Panc1 (cell line): ENCODE results near the gene PFKL. TPM values are rescaled to one million over a fixed set of nuclear protein-coding genes. Genes with fewer than 3 reads are reported as not detected.

ENCODE experiments used
- ATAC-seq: fragments of 200-7000 bp; cut with Tn5 transposase; 2 replicates; pipeline ENCODE4 v1.9.1; 2020; ENCODE audit warnings: mild to moderate bottlenecking, moderate library complexity
- BruUV-seq: library from RNA; stranded (reverse); fragments of 400-500 nt; replicated peaks from 2 replicates; lab custom pipeline; 2021; lab: Mats Ljungman, UMichigan
- CTCF ChIA-PET: fragments of 300-600 bp; sonication (Branson Sonifier 250); formaldehyde crosslinking; loops from one replicate; lab custom pipeline; 2022; ENCODE audit warnings: antibody characterized with exemption; lab: Charles Lee
- POLR2A ChIA-PET: fragments of 300-600 bp; sonication (Branson Sonifier 250); formaldehyde crosslinking; loops from one replicate; lab custom pipeline; 2022; ENCODE audit warnings: antibody characterized with exemption; lab: Charles Lee
- DNase-seq: peaks from one replicate; pipeline ENCODE4 v3.0.0-alpha.2; 2010; ENCODE audit warnings: low read depth, low spot score
- H3K27ac ChIP-seq: 2 replicates; pipeline ENCODE4 v1.5.1; 2011; ENCODE audit warnings: mild to moderate bottlenecking, low read length, inconsistent platforms
- H3K27me3 ChIP-seq: fragments of 200-500 bp; sonication (Bioruptor generic); 2 replicates; pipeline ENCODE4 v1.6.0; 2014; ENCODE audit warnings: low read length, inconsistent platforms; ENCODE audit not compliant: control insufficient read depth, insufficient read depth
- H3K36me3 ChIP-seq: fragments of 200-500 bp; sonication (Bioruptor generic); 2 replicates; pipeline ENCODE4 v1.5.1; 2014; ENCODE audit warnings: inconsistent platforms, mild to moderate bottlenecking, low read length, moderate library complexity; ENCODE audit not compliant: control insufficient read depth, insufficient read depth
- H3K4me1 ChIP-seq: 2 replicates; pipeline ENCODE4 v1.5.1; 2011; ENCODE audit warnings: inconsistent platforms, mild to moderate bottlenecking, low read length, moderate library complexity; ENCODE audit not compliant: control insufficient read depth, insufficient read depth
- H3K4me3 ChIP-seq, 2 experiments: 2 replicates each; pipeline ENCODE4 v1.5.1; 2011 to 2012; ENCODE audit warnings: low read depth in 2 of 2, low read length in 2 of 2, mild to moderate bottlenecking in 2 of 2, inconsistent platforms in 1 of 2, moderate library complexity in 1 of 2
- H3K9me3 ChIP-seq: fragments of 200-500 bp; sonication (Bioruptor generic); 2 replicates; pipeline ENCODE4 v1.5.1; 2014; ENCODE audit warnings: low read depth, mild to moderate bottlenecking, inconsistent platforms, low read length, moderate library complexity; ENCODE audit not compliant: control insufficient read depth, insufficient read depth
- POLR2AphosphoS5 ChIP-seq: IDR thresholded peaks from 2 replicates; pipeline ENCODE4 v1.6.1; 2012; ENCODE audit warnings: mild to moderate bottlenecking, low read depth, low read length, moderate library complexity
- SIN3A ChIP-seq: IDR thresholded peaks from 2 replicates; pipeline ENCODE4 v1.6.1; 2012; ENCODE audit warnings: low read depth, mild to moderate bottlenecking, low read length, moderate library complexity, borderline replicate concordance; ENCODE audit not compliant: insufficient read depth
- TCF7L2 ChIP-seq: IDR thresholded peaks from 2 replicates; pipeline ENCODE4 v1.6.1; 2011; ENCODE audit warnings: mild to moderate bottlenecking, low read depth, low read length, inconsistent platforms
- in situ Hi-C: cut with HindIII; loops from 2 replicates; pipeline ENCODE4 v1.10.0; 2016; ENCODE audit warnings: low sequenced_read_pairs, low pct_unique_long_range_greater_than_20kb
- intact Hi-C: fragments of 100-400 bp; cut with micrococcal nuclease; formaldehyde crosslinking; loops from one replicate; pipeline ENCODE4 v1.10.0; 2022; ENCODE audit not compliant: unreplicated experiment
- total RNA-seq: library from RNA; stranded (reverse); gene quantifications from one replicate; pipeline ENCODE4 v1.2.1, GENCODE V29; 2021; ENCODE audit not compliant: unreplicated experiment
- TF ChIP-seq, protein P1 (sequence below), 2 experiments: IDR thresholded peaks; 2 replicates each; pipeline ENCODE4 v1.6.1; 2011 to 2012; ENCODE audit warnings: low read depth in 2 of 2, control low read depth in 1 of 2, low read length in 1 of 2, mild to moderate bottlenecking in 1 of 2, moderate library complexity in 1 of 2; ENCODE audit not compliant: insufficient read depth in 1 of 2
- TF ChIP-seq, protein P2 (sequence below): fragments of 450-650 bp; IDR thresholded peaks from 2 replicates; pipeline ENCODE4 v1.5.1; 2017; ENCODE audit warnings: mild to moderate bottlenecking

The PFKL gene
- total RNA-seq, 1 experiment from 2014 or later = 70.1 TPM

DNA sequence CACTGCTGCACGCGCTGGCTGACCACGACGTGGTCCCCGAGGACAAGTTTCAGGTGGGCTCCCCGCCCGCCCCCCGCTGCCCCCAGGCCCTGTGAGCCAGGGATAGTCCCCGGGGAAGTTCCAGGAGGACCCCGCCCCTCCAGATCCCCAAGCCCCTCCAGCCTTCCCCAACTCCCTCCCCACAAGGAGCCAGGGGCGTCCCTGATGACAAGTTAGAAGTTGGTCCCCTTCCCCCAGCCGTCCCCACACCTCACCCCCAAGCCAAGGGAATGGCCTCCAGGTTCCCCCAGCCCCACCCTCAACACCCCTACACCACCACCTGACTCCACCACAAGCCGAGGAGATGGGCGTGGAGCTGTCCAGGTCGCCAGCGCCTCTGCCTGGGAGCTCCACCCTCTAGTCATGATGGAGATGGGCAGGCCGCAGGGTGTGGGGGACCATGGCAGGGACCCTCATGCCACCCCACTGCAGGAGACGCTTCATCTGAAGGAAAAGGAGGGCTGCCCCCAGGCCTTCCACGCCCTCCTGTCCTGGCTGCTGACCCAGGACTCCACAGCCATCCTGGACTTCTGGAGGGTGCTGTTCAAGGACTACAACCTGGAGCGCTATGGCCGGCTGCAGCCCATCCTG is 13.7 kb upstream of the PFKL start:
- Histone ChIP-seq H3K4me3 (no peak overlapping the region), H3K9me3 (no peaks in the 10 kb centered on the region), H3K4me1 (no peaks in the 10 kb centered on the region; the same call in 1 of the 2 replicates), H3K36me3 (no peaks in the 10 kb centered on the region), H3K27ac (no peak overlapping the region), H3K27me3 (no peaks in the 10 kb centered on the region)
- BruUV-seq = no TSS peak
- in situ Hi-C loops = no loop called here
- ChIA-PET POLR2A (no interaction called here), CTCF (no interaction called here)
- DNase-seq = no peak
- no peak for ATAC-seq
- TF ChIP-seq POLR2AphosphoS5 = no peak
- TF ChIP-seq, protein P1, sequence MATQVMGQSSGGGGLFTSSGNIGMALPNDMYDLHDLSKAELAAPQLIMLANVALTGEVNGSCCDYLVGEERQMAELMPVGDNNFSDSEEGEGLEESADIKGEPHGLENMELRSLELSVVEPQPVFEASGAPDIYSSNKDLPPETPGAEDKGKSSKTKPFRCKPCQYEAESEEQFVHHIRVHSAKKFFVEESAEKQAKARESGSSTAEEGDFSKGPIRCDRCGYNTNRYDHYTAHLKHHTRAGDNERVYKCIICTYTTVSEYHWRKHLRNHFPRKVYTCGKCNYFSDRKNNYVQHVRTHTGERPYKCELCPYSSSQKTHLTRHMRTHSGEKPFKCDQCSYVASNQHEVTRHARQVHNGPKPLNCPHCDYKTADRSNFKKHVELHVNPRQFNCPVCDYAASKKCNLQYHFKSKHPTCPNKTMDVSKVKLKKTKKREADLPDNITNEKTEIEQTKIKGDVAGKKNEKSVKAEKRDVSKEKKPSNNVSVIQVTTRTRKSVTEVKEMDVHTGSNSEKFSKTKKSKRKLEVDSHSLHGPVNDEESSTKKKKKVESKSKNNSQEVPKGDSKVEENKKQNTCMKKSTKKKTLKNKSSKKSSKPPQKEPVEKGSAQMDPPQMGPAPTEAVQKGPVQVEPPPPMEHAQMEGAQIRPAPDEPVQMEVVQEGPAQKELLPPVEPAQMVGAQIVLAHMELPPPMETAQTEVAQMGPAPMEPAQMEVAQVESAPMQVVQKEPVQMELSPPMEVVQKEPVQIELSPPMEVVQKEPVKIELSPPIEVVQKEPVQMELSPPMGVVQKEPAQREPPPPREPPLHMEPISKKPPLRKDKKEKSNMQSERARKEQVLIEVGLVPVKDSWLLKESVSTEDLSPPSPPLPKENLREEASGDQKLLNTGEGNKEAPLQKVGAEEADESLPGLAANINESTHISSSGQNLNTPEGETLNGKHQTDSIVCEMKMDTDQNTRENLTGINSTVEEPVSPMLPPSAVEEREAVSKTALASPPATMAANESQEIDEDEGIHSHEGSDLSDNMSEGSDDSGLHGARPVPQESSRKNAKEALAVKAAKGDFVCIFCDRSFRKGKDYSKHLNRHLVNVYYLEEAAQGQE (IDR thresholded peaks at IDR 0.05; ENCODE audit: insufficient read depth in 1 of 2, low read depth in 2 of 2, low read length in 1 of 2) = no peak
- no peak for TF ChIP-seq SIN3A
- TF ChIP-seq, protein P2, sequence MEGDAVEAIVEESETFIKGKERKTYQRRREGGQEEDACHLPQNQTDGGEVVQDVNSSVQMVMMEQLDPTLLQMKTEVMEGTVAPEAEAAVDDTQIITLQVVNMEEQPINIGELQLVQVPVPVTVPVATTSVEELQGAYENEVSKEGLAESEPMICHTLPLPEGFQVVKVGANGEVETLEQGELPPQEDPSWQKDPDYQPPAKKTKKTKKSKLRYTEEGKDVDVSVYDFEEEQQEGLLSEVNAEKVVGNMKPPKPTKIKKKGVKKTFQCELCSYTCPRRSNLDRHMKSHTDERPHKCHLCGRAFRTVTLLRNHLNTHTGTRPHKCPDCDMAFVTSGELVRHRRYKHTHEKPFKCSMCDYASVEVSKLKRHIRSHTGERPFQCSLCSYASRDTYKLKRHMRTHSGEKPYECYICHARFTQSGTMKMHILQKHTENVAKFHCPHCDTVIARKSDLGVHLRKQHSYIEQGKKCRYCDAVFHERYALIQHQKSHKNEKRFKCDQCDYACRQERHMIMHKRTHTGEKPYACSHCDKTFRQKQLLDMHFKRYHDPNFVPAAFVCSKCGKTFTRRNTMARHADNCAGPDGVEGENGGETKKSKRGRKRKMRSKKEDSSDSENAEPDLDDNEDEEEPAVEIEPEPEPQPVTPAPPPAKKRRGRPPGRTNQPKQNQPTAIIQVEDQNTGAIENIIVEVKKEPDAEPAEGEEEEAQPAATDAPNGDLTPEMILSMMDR = no peak
- TF ChIP-seq TCF7L2 = no peak
- intact Hi-C loops = no loop called here

DNA sequence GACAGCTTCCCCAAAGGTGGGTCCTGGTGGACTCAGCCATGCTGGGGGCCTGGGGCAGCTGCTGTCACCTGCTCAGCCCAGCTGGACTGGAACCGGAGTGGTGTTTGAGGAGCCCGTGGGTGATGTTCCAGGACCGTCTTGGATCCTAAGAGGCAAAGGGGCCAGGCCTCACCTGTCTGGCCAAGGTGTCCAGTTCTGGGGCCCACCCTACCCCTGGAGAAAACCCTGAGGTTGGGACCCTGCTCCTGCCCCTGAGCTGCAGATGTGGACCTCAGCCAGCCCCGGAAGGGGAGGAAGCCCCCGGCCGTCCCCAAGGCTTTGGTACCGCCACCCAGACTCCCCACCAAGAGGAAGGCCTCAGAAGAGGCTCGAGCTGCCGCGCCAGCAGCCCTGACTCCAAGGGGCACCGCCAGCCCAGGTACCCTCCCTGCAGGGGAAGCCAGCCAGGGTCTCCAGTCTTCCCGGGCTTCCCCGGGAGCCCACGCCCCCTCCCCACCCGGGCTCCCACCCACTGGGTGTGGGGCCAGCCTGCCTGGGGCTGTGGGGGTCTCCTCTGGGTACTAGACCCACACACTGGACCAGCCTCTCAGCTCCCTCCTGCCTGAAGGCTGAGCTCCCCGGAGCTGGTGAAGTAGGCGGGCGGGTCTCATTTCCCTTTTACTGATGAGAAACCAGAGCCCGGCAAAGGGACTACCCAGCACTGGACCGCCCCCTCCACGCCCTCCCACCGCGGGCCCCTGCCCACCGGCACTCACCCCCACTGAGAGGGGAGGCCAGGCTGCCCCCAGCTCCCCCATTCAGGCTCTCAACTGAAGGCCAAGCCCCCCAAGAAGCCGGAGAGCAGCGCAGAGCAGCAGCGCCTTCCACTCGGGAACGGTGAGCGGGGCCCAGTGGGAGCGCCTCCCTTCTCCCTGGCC is 12.9 kb upstream of the PFKL start:
- DNase-seq (no peak), ATAC-seq (no peak)
- Histone ChIP-seq H3K27ac (no peak overlapping the region), H3K36me3 (no peaks in the 10 kb centered on the region), H3K9me3 (no peaks in the 10 kb centered on the region), H3K4me3 (no peak overlapping the region), H3K27me3 (no peaks in the 10 kb centered on the region), H3K4me1 (no peaks in the 10 kb centered on the region; the same call in 1 of the 2 replicates)
- in situ Hi-C loops = no loop called here
- POLR2A ChIA-PET = no interaction called here
- TF ChIP-seq, protein P2 = no peak
- TF ChIP-seq, protein P1 (IDR thresholded peaks at IDR 0.05; ENCODE audit: insufficient read depth in 1 of 2, low read depth in 2 of 2, low read length in 1 of 2) = no peak
- TF ChIP-seq TCF7L2 (no peak), SIN3A (no peak), POLR2AphosphoS5 (no peak)
- intact Hi-C loops = no loop called here
- no TSS peak for BruUV-seq
- CTCF ChIA-PET = no interaction called here
